GM21526 (cell line): ENCODE measurements around the gene ADAT3.
"Not testable (repeated sequence)": the region's sequence is repeated elsewhere in the genome, so short reads cannot be mapped to it uniquely, and the experiment has no call there.

Experiments
- ATAC-seq: cut with Tn5 transposase; IDR thresholded peaks from one replicate; pipeline ENCODE4 v1.9.1; 2021; ENCODE audit warnings: moderate library complexity; ENCODE audit not compliant: unreplicated experiment, low FRiP score

The ADAT3 gene

GRCh38 chr19:1882786-1883692 lies 22.2 kb upstream of the ADAT3 start:
- no peak for ATAC-seq

- ATAC-seq, result no peak
Measured at GRCh38 chr19:1883784-1884183, 21.4 kb upstream of the ADAT3 start.

- no peak for ATAC-seq
Measured at GRCh38 chr19:1884291-1884718, 20.9 kb upstream of the ADAT3 start.

GRCh38 chr19:1884719-1885334 lies 20.4 kb upstream of the ADAT3 start:
- peak; percentile 7 for ATAC-seq

- peak; percentile 54 for ATAC-seq
Measured at GRCh38 chr19:1885398-1886119, 19.6 kb upstream of the ADAT3 start, which contains the start of gene ABHD17A. TSS of gene ABHD17A (minus strand) at chr19:1885496. CDS start at chr19:1881566, 3,930 bp downstream.

- ATAC-seq, result not testable (repeated sequence)
Measured at GRCh38 chr19:1886360-1886759, 18.8 kb upstream of the ADAT3 start.

GRCh38 chr19:1888385-1888784 lies 16.8 kb upstream of the ADAT3 start:
- no peak for ATAC-seq

GRCh38 chr19:1889907-1890306 lies 15.3 kb upstream of the ADAT3 start:
- ATAC-seq, result no peak

- ATAC-seq, result no peak
Measured at GRCh38 chr19:1893791-1894190, 11.4 kb upstream of the ADAT3 start.

- no peak for ATAC-seq
Measured at GRCh38 chr19:1896508-1896907, 8.7 kb upstream of the ADAT3 start.

- no peak for ATAC-seq
Measured at GRCh38 chr19:1901940-1902404, 3.2 kb upstream of the ADAT3 start.

- ATAC-seq, result no peak
Measured at GRCh38 chr19:1902923-1903322, 2.3 kb upstream of the ADAT3 start.

- no peak for ATAC-seq
Measured at GRCh38 chr19:1904860-1905109, 414 bp upstream of the ADAT3 start.

GRCh38 chr19:1905863-1906375 lies 720 bp downstream of the ADAT3 start:
- ATAC-seq, result no peak

GRCh38 chr19:1906985-1907562 lies 1.9 kb downstream of the ADAT3 start:
- no peak for ATAC-seq

- no peak for ATAC-seq
Measured at GRCh38 chr19:1907563-1908363, 2.6 kb downstream of the ADAT3 start.

GRCh38 chr19:1908364-1908678 lies 3.1 kb downstream of the ADAT3 start:
- ATAC-seq, result no peak

GRCh38 chr19:1909761-1910080 lies 4.5 kb downstream of the ADAT3 start:
- no peak for ATAC-seq

GRCh38 chr19:1910177-1910576 lies 5.0 kb downstream of the ADAT3 start:
- no peak for ATAC-seq

- no peak for ATAC-seq
Measured at GRCh38 chr19:1911098-1911497, 5.9 kb downstream of the ADAT3 start.
